Subcutaneous abdominal adipose tissue (tissue), 5 donors: ENCODE results near the gene ZNF408.

Source experiments
- H3K27ac ChIP-seq: one replicate; pipeline ENCODE4 v1.7.0; 2013; ENCODE audit warnings: low read depth, mild to moderate bottlenecking, inconsistent platforms, low read length, moderate library complexity
- H3K27me3 ChIP-seq, 5 donors: one replicate each; pipeline ENCODE4 v1.7.0; 2013; ENCODE audit warnings: low read length in 5 of 5, inconsistent platforms in 1 of 5; ENCODE audit not compliant: control insufficient read depth in 5 of 5, insufficient read depth in 4 of 5
- H3K36me3 ChIP-seq, 5 donors: one replicate each; pipeline ENCODE4 v1.7.0; 2013; ENCODE audit warnings: low read length in 5 of 5; ENCODE audit not compliant: control insufficient read depth in 5 of 5, insufficient read depth in 5 of 5
- H3K4me1 ChIP-seq, 5 donors: one replicate each; pipeline ENCODE4 v1.7.0; 2013; ENCODE audit warnings: low read length in 5 of 5, mild to moderate bottlenecking in 3 of 5, moderate library complexity in 1 of 5; ENCODE audit not compliant: control insufficient read depth in 5 of 5, insufficient read depth in 5 of 5
- H3K4me3 ChIP-seq, 5 donors: one replicate each; pipeline ENCODE4 v1.7.0; 2013; ENCODE audit warnings: low read length in 5 of 5, low read depth in 1 of 5
- H3K9ac ChIP-seq, 5 donors: one replicate each; pipeline ENCODE4 v1.7.0; 2013; ENCODE audit warnings: low read length in 5 of 5, mild to moderate bottlenecking in 4 of 5, moderate library complexity in 3 of 5
- H3K9me3 ChIP-seq, 5 donors: one replicate each; pipeline ENCODE4 v1.7.0; 2013; ENCODE audit warnings: low read length in 5 of 5; ENCODE audit not compliant: control insufficient read depth in 5 of 5
- donor health status: healthy.
- donor health status: healthy.
- donor health status: healthy.
- donor health status: healthy.
- donor health status: healthy.

ZNF408 gene

GRCh38 chr11:46723359-46723680 is 22.5 kb downstream of the ZNF408 start:
- Histone ChIP-seq H3K27ac (no peak overlapping the region), H3K4me3 (no peak overlapping the region), H3K36me3 (no peaks in the 10 kb centered on the region), H3K9ac (no peak overlapping the region), H3K9me3 (no peaks in the 10 kb centered on the region), H3K27me3 (no peaks in the 10 kb centered on the region), H3K4me1 (peaks cover 0 to 2% (median 2%) of the 10 kb centered on the region in 5 donors)

GRCh38 chr11:46724088-46724487 is 23.3 kb downstream of the ZNF408 start:
- no peaks in the 10 kb centered on the region for H3K27me3 ChIP-seq
- no peak overlapping the region for H3K9ac ChIP-seq
- H3K27ac ChIP-seq = no peak overlapping the region
- H3K4me1 ChIP-seq = no peaks in the 10 kb centered on the region
- no peaks in the 10 kb centered on the region for H3K9me3 ChIP-seq
- no peak overlapping the region for H3K4me3 ChIP-seq
- H3K36me3 ChIP-seq = no peaks in the 10 kb centered on the region

DNA sequence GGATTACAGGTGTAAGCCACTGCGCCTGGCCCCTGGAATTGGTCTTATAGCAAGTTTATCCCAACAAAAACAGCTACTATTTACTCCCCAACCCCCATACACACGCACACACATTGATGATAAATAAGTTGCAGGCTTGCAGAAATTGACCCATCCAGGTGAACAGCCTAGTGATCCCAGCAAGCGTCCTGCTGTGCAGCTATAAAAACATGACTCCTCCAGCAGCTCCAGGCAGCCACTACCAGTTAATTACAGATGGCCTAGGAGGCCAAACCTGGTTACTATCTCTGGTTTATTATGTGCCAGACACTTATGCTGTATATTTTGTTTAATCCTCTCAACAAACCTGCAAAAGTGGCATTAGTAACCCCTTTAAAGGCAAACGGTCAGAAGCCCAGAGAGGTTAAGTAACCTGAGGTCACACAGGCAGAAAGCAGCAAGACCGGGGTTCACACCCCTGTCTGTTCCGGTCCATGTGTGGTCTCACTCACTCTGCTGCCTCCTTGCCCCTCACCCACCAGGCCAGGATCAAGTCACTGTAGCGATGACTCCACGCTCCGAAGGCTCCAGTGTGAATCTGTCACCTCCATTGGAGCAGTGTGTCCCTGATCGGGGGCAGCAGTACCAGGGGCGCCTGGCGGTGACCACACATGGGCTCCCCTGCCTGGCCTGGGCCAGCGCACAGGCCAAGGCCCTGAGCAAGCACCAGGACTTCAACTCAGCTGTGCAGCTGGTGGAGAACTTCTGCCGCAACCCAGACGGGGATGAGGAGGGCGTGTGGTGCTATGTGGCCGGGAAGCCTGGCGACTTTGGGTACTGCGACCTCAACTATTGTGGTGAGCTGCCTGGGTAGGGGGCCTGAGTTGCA is 24.7 kb downstream of the ZNF408 start:
- Histone ChIP-seq H3K9me3 (no peaks in the 10 kb centered on the region), H3K4me1 (no peaks in the 10 kb centered on the region), H3K36me3 (no peaks in the 10 kb centered on the region), H3K9ac (no peak overlapping the region), H3K27me3 (no peaks in the 10 kb centered on the region), H3K27ac (no peak overlapping the region), H3K4me3 (no peak overlapping the region)

GRCh38 chr11:46726206-46726862 is 25.5 kb downstream of the ZNF408 start:
- no peaks in the 10 kb centered on the region for H3K9me3 ChIP-seq
- no peaks in the 10 kb centered on the region for H3K4me1 ChIP-seq
- H3K27me3 ChIP-seq = no peaks in the 10 kb centered on the region
- H3K4me3 ChIP-seq = no peak overlapping the region
- H3K27ac ChIP-seq = no peak overlapping the region
- no peaks in the 10 kb centered on the region for H3K36me3 ChIP-seq
- no peak overlapping the region for H3K9ac ChIP-seq

DNA sequence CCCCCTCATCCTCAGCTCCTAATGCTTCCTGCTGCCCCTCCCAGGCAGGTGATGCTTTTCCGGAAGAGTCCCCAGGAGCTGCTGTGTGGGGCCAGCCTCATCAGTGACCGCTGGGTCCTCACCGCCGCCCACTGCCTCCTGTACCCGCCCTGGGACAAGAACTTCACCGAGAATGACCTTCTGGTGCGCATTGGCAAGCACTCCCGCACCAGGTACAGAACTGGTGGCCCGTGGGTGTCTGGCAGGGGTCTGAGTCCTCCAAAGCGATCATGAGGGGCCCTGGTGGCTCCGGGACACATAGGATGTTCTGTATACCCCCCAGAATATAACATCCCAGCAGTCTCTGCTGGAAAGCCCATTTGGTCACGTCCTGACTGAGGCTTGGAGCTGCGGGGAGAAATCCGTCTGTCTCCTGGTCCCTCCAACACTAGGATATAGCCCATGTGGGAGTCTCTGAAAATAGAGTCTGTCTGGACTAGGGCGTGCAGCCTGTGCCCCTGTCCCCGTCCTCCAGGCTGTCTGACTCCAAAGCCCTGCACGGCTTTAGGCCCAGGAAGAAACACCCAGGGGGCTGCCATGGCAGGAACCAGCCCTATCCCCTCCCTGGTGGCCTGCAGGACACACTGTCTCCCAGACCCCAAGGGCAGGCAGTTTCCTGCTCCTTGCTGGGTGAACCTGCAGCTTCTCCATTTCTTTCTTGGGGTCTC is 27.3 kb downstream of the ZNF408 start:
- Histone ChIP-seq H3K9me3 (no peaks in the 10 kb centered on the region), H3K4me1 (no peaks in the 10 kb centered on the region), H3K27ac (no peak overlapping the region), H3K27me3 (no peaks in the 10 kb centered on the region), H3K36me3 (no peaks in the 10 kb centered on the region), H3K4me3 (no peak overlapping the region), H3K9ac (no peak overlapping the region)

DNA sequence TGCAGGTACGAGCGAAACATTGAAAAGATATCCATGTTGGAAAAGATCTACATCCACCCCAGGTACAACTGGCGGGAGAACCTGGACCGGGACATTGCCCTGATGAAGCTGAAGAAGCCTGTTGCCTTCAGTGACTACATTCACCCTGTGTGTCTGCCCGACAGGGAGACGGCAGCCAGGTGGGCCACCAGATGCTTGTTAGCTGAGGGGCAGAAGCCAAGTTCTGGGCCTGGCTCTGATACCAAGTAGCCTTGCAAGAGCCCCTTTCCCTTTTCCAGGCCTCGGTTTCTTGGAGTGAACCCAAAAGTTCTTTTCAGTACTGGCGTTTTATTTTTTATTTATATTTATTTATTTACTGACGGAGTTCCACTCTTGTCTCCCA is 27.8 kb downstream of the ZNF408 start:
- H3K36me3 ChIP-seq = no peaks in the 10 kb centered on the region
- H3K9ac ChIP-seq = no peak overlapping the region
- no peaks in the 10 kb centered on the region for H3K9me3 ChIP-seq
- H3K4me1 ChIP-seq = no peaks in the 10 kb centered on the region
- no peaks in the 10 kb centered on the region for H3K27me3 ChIP-seq
- no peak overlapping the region for H3K4me3 ChIP-seq
- H3K27ac ChIP-seq = no peak overlapping the region

- Histone ChIP-seq H3K9ac (no peak overlapping the region), H3K36me3 (no peaks in the 10 kb centered on the region), H3K27ac (no peak overlapping the region), H3K4me1 (no peaks in the 10 kb centered on the region), H3K27me3 (no peaks in the 10 kb centered on the region), H3K4me3 (no peak overlapping the region), H3K9me3 (no peaks in the 10 kb centered on the region)
Measured at GRCh38 chr11:46729110-46730027, 28.5 kb downstream of the ZNF408 start.

GRCh38 chr11:46731545-46731944 is 30.7 kb downstream of the ZNF408 start:
- H3K27me3 ChIP-seq = no peaks in the 10 kb centered on the region
- no peaks in the 10 kb centered on the region for H3K36me3 ChIP-seq
- no peaks in the 10 kb centered on the region for H3K9me3 ChIP-seq
- no peak overlapping the region for H3K9ac ChIP-seq
- no peaks in the 10 kb centered on the region for H3K4me1 ChIP-seq
- no peak overlapping the region for H3K27ac ChIP-seq
- H3K4me3 ChIP-seq = no peak overlapping the region

GRCh38 chr11:46733234-46733633 is 32.4 kb downstream of the ZNF408 start:
- Histone ChIP-seq H3K36me3 (no peaks in the 10 kb centered on the region), H3K9me3 (no peaks in the 10 kb centered on the region), H3K4me3 (no peak overlapping the region), H3K27me3 (no peaks in the 10 kb centered on the region), H3K4me1 (no peaks in the 10 kb centered on the region), H3K9ac (no peak overlapping the region), H3K27ac (no peak overlapping the region)
